ENCODE measurements around the gene MMS19. TPM values are rescaled to one million over a fixed set of nuclear protein-coding genes. Genes with fewer than 3 reads are reported as not detected.

Gene MMS19
- total and polyA plus RNA-seq, 11 donors, result 30.2 to 63.5 (median 48.1) TPM

DNA sequence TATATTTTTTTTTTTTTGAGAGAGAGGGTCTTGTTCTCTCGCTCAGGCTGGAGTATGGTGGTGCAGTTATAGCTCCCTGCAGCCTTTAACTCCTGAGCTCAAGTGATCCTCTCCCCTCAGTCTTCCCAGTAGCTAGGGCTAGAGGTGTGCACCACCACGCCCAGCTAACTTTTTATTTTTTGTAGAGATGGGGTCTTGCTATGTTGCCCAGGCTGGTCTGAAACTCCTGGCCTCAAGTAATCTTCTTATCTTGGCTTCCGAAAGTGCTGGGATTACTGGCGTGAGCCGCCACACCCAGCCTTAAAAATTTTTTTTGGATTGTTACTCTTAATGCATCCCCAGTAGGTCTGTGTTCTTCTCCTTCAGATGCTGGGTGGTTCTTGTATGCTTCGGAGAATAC, 4.7 kb upstream of the MMS19 start:
- H3K4me1 ChIP-seq, result peaks cover 0 to 53% (median 19%) of the 10 kb centered on the region in 12 donors
- H3K27me3 ChIP-seq, result no peaks in the 10 kb centered on the region
- H3K27ac ChIP-seq, result peak overlapping the region in 8 of 12 donors; percentile 11 to 71 (median 36)
- TF ChIP-seq CTCF (IDR thresholded peaks at IDR 0.05) (no peak), POLR2A (IDR thresholded peaks at IDR 0.05) (no peak)
- H3K9me3 ChIP-seq, result no peaks in the 10 kb centered on the region
- ATAC-seq (no peak), DNase-seq (no peak)
- 89 to 91% (median 90%) methylated on average over 6 of the region's 6 CpGs for WGBS, 4 donors
- H3K4me3 ChIP-seq, result no peak overlapping the region
- intact Hi-C loops (cut with DNase I), result loop anchor here in 2 of 10 donors (5.0 kb wide), 2 partner anchors 34 to 49 kb away; no protein-coding TSS in a partner anchor
- H3K36me3 ChIP-seq, result no peaks in the 10 kb centered on the region

DNA sequence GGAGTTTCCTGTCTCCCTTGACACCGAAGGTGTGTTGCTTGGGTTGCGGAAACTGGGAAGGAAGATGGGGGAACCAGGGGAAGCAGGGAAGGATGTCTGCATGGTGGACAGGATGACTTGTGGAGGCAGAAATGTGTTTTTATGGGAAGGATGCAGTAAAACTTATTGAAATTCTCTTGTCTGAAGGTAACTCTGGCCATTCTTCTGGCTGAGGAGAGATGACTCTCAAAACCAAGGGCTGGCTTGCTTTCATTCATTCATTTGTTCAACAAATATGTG, 2.0 kb upstream of the MMS19 start:
- H3K36me3 ChIP-seq, result no peaks in the 10 kb centered on the region
- TF ChIP-seq POLR2A (IDR thresholded peaks at IDR 0.05) (no peak), CTCF (IDR thresholded peaks at IDR 0.05) (no peak)
- H3K27me3 ChIP-seq, result no peaks in the 10 kb centered on the region
- H3K9me3 ChIP-seq, result no peaks in the 10 kb centered on the region
- WGBS, 4 donors, result 53 to 74% (median 65%) methylated on average over 2 of the region's 2 CpGs
- DNase-seq (no peak), ATAC-seq (no peak)
- peak overlapping the region in 10 of 12 donors; percentile 71 to 99 (median 96) for H3K4me3 ChIP-seq
- H3K4me1 ChIP-seq, result peaks cover 3 to 69% (median 37%) of the 10 kb centered on the region in 12 donors
- H3K27ac ChIP-seq, result peak overlapping the region in 10 of 12 donors; percentile 85 to 98 (median 96)
- intact Hi-C loops (cut with DNase I), result loop anchor here in 2 of 10 donors (5.0 kb wide), 2 partner anchors 37 to 52 kb away; no protein-coding TSS in a partner anchor

DNA sequence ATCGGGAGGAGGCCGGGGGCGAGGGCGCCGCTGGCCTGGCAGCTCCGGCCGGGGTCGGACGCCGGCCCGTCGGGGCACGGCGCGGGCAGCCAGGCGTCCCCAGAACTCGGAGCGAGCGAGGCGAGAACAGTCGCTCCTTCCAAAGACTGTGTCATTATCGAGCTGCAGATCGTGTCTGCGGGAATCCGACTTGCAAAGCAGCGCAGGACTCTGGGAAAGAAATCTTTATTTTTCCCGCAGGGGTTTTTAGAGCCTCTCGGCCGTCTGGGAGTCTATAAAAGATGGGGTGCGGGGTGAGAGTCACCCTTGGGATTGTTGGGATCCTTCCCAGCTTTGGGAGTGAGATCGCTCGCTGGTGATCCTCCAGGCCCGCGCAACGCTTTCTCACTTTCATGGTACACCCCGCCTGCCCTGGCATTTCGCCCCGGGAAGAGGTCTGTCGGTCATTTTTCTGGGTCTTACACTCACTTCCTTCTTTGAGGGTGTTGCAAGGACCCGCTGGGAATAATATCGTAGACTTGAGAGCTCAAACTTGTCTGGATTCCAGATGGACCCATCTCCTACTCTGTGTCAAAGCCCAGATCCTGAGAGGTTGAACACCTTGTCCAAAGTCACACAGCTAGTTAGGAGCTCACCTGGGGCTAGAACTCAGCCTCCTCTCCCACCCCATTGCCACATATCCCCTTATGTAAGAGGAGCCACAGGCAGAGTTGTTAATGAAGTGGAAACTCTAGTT, 1.5 kb upstream of the MMS19 start:
- Histone ChIP-seq H3K27me3 (no peaks in the 10 kb centered on the region), H3K36me3 (no peaks in the 10 kb centered on the region), H3K9me3 (no peaks in the 10 kb centered on the region), H3K27ac (peak overlapping the region; percentile 71 to 98 (median 94)), H3K4me1 (peaks cover 3 to 71% (median 40%) of the 10 kb centered on the region in 12 donors), H3K4me3 (peak overlapping the region; percentile 71 to 99 (median 96))
- intact Hi-C loops (cut with DNase I), result loop anchor here in 9 of 10 donors (5.0 to 10.0 kb wide), 8 partner anchors 38 to 238 kb away; partner anchors contain the start of genes EXOSC1 (in 2 of the 9), ZDHHC16 (in 2 of the 9) and ZFYVE27 (in 1 of the 9)
- peak; percentile 67 to 85 (median 79) for DNase-seq
- 1 to 2% (median 1%) methylated on average over 31 to 41 of the region's 41 CpGs for WGBS, 4 donors
- TF ChIP-seq POLR2A (IDR thresholded peaks at IDR 0.05) (no peak), CTCF (IDR thresholded peaks at IDR 0.05) (peak in 2 of 12 donors; percentile 2 to 4)
- no peak for ATAC-seq

DNA sequence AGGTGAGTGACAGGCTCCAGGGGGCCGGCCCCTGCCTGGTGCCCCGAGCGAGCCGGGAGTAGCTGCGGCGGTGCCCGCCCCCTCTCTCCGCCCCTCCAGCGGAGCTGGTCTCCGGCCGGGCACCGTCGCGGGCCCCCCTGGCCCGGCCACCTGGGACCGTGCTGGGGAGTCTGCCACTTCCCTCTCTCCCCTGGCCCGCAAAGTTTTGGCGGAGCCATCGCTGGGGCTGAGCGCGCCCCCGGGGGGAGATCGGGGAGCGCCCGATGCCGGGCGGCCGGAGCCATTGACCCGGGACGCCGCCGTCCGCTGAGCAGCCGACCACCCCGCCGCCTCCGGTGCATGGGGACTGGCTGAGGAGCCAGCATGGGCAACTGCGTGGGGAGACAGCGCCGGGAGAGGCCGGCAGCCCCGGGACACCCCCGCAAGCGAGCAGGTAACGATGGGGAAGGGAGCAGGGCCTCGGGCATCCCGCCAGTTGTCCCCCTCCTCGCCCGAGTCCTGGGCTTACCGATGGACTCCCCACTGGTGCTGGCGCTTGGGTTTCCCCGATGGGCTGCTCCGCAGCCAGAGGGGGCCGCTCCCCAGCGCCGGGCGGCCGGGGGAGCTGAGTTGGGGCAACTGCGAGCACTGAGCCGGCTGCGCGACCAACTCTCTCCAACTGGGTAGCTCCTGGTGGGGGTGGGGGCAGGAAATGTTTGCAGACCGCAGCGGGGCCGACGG, 779 bp upstream of the MMS19 start, which contains the start of gene UBTD1:
UBTD1 (plus strand) TSS at position 84 of the 720 bp plus-strand sequence; CDS start at position 364, 280 bp downstream.
- DNase-seq (peak; percentile 49 to 80 (median 65)), ATAC-seq (peak in 2 of 4 donors; percentile 1 to 20)
- Histone ChIP-seq H3K27me3 (no peaks in the 10 kb centered on the region), H3K27ac (peak within 1 kb of the TSS; percentile 71 to 98 (median 94)), H3K9me3 (no peaks in the 10 kb centered on the region), H3K4me1 (peaks cover 7 to 71% (median 45%) of the 10 kb centered on the region in 12 donors), H3K36me3 (peaks cover 0 to 2% (median 0%) of the 10 kb centered on the region in 9 donors), H3K4me3 (peak within 1 kb of the TSS; percentile 71 to 99 (median 96))
- intact Hi-C loops (cut with DNase I), result loop anchor here in 8 of 10 donors (1.0 to 10.0 kb wide), 8 partner anchors 43 to 238 kb away; partner anchors contain the start of genes EXOSC1 (in 2 of the 8), ZDHHC16 (in 2 of the 8) and ZFYVE27 (in 1 of the 8)
- WGBS, 4 donors, result 0 to 1% (median 0%) methylated on average over 13 to 66 of the region's 66 CpGs
- TF ChIP-seq CTCF (IDR thresholded peaks at IDR 0.05) (peak in 4 of 12 donors; percentile 3 to 34 (median 22)), POLR2A (IDR thresholded peaks at IDR 0.05) (peak; percentile 21 to 60)

All from heart left ventricle (tissue), 16 donors.